Ovary (tissue), 9 donors: ENCODE measurements around the gene TMPRSS3. TPM values are rescaled to one million over a fixed set of nuclear protein-coding genes. Genes with fewer than 3 reads are reported as not detected.

Experiments used
- DNase-seq, 5 donors: peaks; one replicate each; pipeline ENCODE4 v3.0.0-alpha.2; 2019 to 2020
- H3K27ac ChIP-seq, 2 donors: fragments of 200-600 bp; one replicate each; pipeline versions ENCODE4 v1.5.1 to v1.8.0; 2019 to 2022
- H3K27me3 ChIP-seq: fragments of 200-600 bp; one replicate; pipeline ENCODE4 v1.8.0; 2022
- H3K36me3 ChIP-seq: fragments of 200-600 bp; sonication (generic); one replicate; pipeline ENCODE4 v1.5.1; 2019
- H3K4me1 ChIP-seq: one replicate; pipeline ENCODE4 v1.8.1; 2013; ENCODE audit warnings: mild to moderate bottlenecking, moderate library complexity; ENCODE audit not compliant: insufficient read depth
- H3K4me3 ChIP-seq: fragments of 200-600 bp; sonication (generic); one replicate; pipeline ENCODE4 v1.5.1; 2017
- H3K9me3 ChIP-seq, 2 donors: fragments of 200-600 bp in 1 of 2; sonication (generic) in 1 of 2; one replicate each; pipeline versions ENCODE4 v1.5.1 to v1.8.1; 2013 to 2019; ENCODE audit warnings: mild to moderate bottlenecking in 1 of 2, moderate library complexity in 1 of 2
- CTCF ChIP-seq, 3 donors: fragments of 450-650 bp in 2 of 3; fragments of 200-600 bp in 1 of 3; IDR thresholded peaks; one replicate each; pipeline versions ENCODE4 v1.5.1 to v1.8.0; 2016 to 2022; ENCODE audit warnings: antibody characterized with exemption in 3 of 3, mild to moderate bottlenecking in 1 of 3
- EP300 ChIP-seq: sonication (generic); formaldehyde crosslinking; IDR thresholded peaks from one replicate; pipeline ENCODE4 v1.6.1; 2017; ENCODE audit warnings: antibody characterized with exemption
- POLR2A ChIP-seq: fragments of 450-650 bp; IDR thresholded peaks from one replicate; pipeline ENCODE4 v1.6.1; 2017; ENCODE audit warnings: antibody characterized with exemption, mild to moderate bottlenecking, moderate library complexity
- WGBS, 3 donors: extraction: QIAGEN DNeasy Blood & Tissue Kit in 1 of 3; methylation state at CpG; one replicate each; pipeline versions ENCODE4 v1.1.5 to v1.1.7; 2013 to 2017; 5-methylcytosine and 5-hydroxymethylcytosine counted together
- intact Hi-C, 4 donors: fragments of 100-400 bp; cut with DNase I; formaldehyde crosslinking; loops; one replicate each; pipeline versions ENCODE4 v1.11.0 to v1.15.1; 2022 to 2023
- polyA plus RNA-seq, 2 donors: library from polyadenylated mRNA; stranded (reverse); fragments of 200-250 nt in 1 of 2; fragments of 350-450 nt in 1 of 2; fragmentation: Illumina TruSeq in 1 of 2; extraction: RNeasy Lipid Tissue Mini Kit (QIAGEN cat#74804) in 1 of 2; gene quantifications; one replicate each; pipeline ENCODE4 v1.2.3, GENCODE V29; 2013 to 2014
- total RNA-seq, 7 donors: library from RNA; depleted of rRNA in 2 of 7; stranded (reverse); fragments of >200 nt in 2 of 7; fragmentation: NEBNext Ultra II Directional in 3 of 7; extraction: Animal tissue kit (Norgen Biotek cat#: 25700) in 3 of 7; gene quantifications; one replicate each; pipeline versions ENCODE4 v1.1.0 to v1.2.4, GENCODE V29; 2016 to 2023
- donor health status: DM: no; HTN: no; CAD: no; lungs with moderate emphysema.
- donor health status: DM: no; HTN: no; CAD: no.
- donor health status: Bipolar disorder and iron deficiency.
- donor health status: DM: yes; HTN: yes; CAD: no.
- donor health status: DM: no; HTN: no; CAD: no.
- donor health status: DM: yes; HTN: yes; CAD: no.

TMPRSS3 gene
- total and polyA plus RNA-seq, 9 donors, result 0.07 to 28.6 (median 1.4) TPM; not detected in 2

GRCh38 chr21:42340187-42341050 lies 55.4 kb downstream of the TMPRSS3 start:
- no peaks in the 10 kb centered on the region for H3K27me3 ChIP-seq
- H3K4me1 ChIP-seq, result no peaks in the 10 kb centered on the region
- no peak overlapping the region for H3K4me3 ChIP-seq
- intact Hi-C loops, result no loop called here
- WGBS, 3 donors, result 74% methylated on average over 24 of the region's 24 CpGs
- DNase-seq, result no peak
- H3K9me3 ChIP-seq, result no peaks in the 10 kb centered on the region
- TF ChIP-seq POLR2A (no peak), CTCF (IDR thresholded peaks at IDR 0.05) (no peak), EP300 (no peak)
- H3K36me3 ChIP-seq, result no peaks in the 10 kb centered on the region
- H3K27ac ChIP-seq, result no peak overlapping the region

GRCh38 chr21:42338729-42339715 lies 56.8 kb downstream of the TMPRSS3 start:
- H3K27ac ChIP-seq, result no peak overlapping the region
- H3K36me3 ChIP-seq, result no peaks in the 10 kb centered on the region
- intact Hi-C loops, result no loop called here
- WGBS, 3 donors, result 85 to 90% (median 90%) methylated on average over 16 to 17 of the region's 17 CpGs
- no peaks in the 10 kb centered on the region for H3K27me3 ChIP-seq
- no peak overlapping the region for H3K4me3 ChIP-seq
- TF ChIP-seq CTCF (IDR thresholded peaks at IDR 0.05), result no peak
- TF ChIP-seq EP300, result no peak
- TF ChIP-seq POLR2A, result no peak
- H3K4me1 ChIP-seq, result no peaks in the 10 kb centered on the region
- no peak for DNase-seq
- H3K9me3 ChIP-seq, result no peaks in the 10 kb centered on the region

GRCh38 chr21:42337830-42338728 lies 57.8 kb downstream of the TMPRSS3 start:
- 50 to 59% (median 53%) methylated on average over 22 to 23 of the region's 23 CpGs for WGBS, 3 donors
- Histone ChIP-seq H3K27ac (no peak overlapping the region), H3K4me3 (no peak overlapping the region), H3K9me3 (no peaks in the 10 kb centered on the region), H3K4me1 (no peaks in the 10 kb centered on the region), H3K36me3 (no peaks in the 10 kb centered on the region), H3K27me3 (no peaks in the 10 kb centered on the region)
- TF ChIP-seq CTCF (IDR thresholded peaks at IDR 0.05), result no peak
- no peak for TF ChIP-seq EP300
- no peak for TF ChIP-seq POLR2A
- intact Hi-C loops, result no loop called here
- peak in 4 of 5 donors; percentile 33 to 66 (median 51) for DNase-seq

- Histone ChIP-seq H3K36me3 (no peaks in the 10 kb centered on the region), H3K27ac (no peak overlapping the region), H3K4me3 (no peak overlapping the region), H3K4me1 (no peaks in the 10 kb centered on the region), H3K9me3 (no peaks in the 10 kb centered on the region), H3K27me3 (no peaks in the 10 kb centered on the region)
- WGBS, 3 donors, result 86 to 89% (median 87%) methylated on average over 4 of the region's 4 CpGs
- intact Hi-C loops, result no loop called here
- no peak for DNase-seq
- no peak for TF ChIP-seq CTCF (IDR thresholded peaks at IDR 0.05)
These were observed 58.6 kb downstream of the TMPRSS3 start for GRCh38 chr21:42337276-42337675.
